Activated CD4-positive, alpha-beta memory T cell treated with anti-CD3 and anti-CD28 coated beads for 36 hours (primary cell): ENCODE results near the gene DPP3. TPM values are rescaled to one million over a fixed set of nuclear protein-coding genes. Genes with fewer than 3 reads are reported as not detected.

Experiments used
- CTCF ChIA-PET: fragments of 350-600 bp; sonication (Branson Sonifier 250); formaldehyde crosslinking; loops from one replicate; lab custom pipeline; 2021; ENCODE audit warnings: antibody characterized with exemption, inconsistent platforms; lab: Charles Lee
- POLR2A ChIA-PET: fragments of 350-600 bp; sonication (Branson Sonifier 250); formaldehyde crosslinking; loops from one replicate; lab custom pipeline; 2021; ENCODE audit warnings: antibody characterized with exemption; lab: Charles Lee
- DNase-seq: peaks from one replicate; pipeline ENCODE4 v3.0.0-alpha.2; 2020
- H3K27ac Mint-ChIP-seq: one replicate; pipeline ENCODE4 v1.8.0; 2021; ENCODE audit warnings: mixed read lengths
- H3K27me3 Mint-ChIP-seq: one replicate; pipeline ENCODE4 v1.8.0; 2021; ENCODE audit warnings: mixed read lengths
- H3K36me3 Mint-ChIP-seq: one replicate; pipeline ENCODE4 v1.8.0; 2021; ENCODE audit warnings: mixed read lengths
- H3K4me1 Mint-ChIP-seq: one replicate; pipeline ENCODE4 v1.8.0; 2021; ENCODE audit warnings: low read depth, mixed read lengths
- H3K4me3 Mint-ChIP-seq: one replicate; pipeline ENCODE4 v1.8.0; 2021; ENCODE audit warnings: mild to moderate bottlenecking, mixed read lengths
- H3K9me3 Mint-ChIP-seq: one replicate; pipeline ENCODE4 v1.8.0; 2021; ENCODE audit warnings: mixed read lengths
- intact Hi-C: fragments of 100-400 bp; cut with micrococcal nuclease; formaldehyde crosslinking; loops from one replicate; pipeline ENCODE4 v1.15.1; 2023
- total RNA-seq, 2 experiments: library from RNA; stranded (reverse); gene quantifications; one replicate each; pipeline ENCODE4 v1.2.3, GENCODE V29; 2021

DPP3 gene
- total RNA-seq, 2 experiments from 2014 or later: 76.1 to 89.7 TPM

- ChIA-PET POLR2A (no interaction called here), CTCF (no interaction called here)
- Mint-ChIP-seq H3K27ac (no peak overlapping the region), H3K4me1 (peaks cover 2% of the 10 kb centered on the region), H3K27me3 (no peaks in the 10 kb centered on the region), H3K4me3 (no peak overlapping the region), H3K36me3 (peaks cover 19% of the 10 kb centered on the region), H3K9me3 (no peaks in the 10 kb centered on the region)
- no peak for DNase-seq
- intact Hi-C loops: no loop called here
Observed at GRCh38 chr11:66489636-66490035, 9.4 kb downstream of the DPP3 start.

- H3K27me3 Mint-ChIP-seq: no peaks in the 10 kb centered on the region
- H3K27ac Mint-ChIP-seq: no peak overlapping the region
- ChIA-PET POLR2A (interaction anchor here (1.5 to 1.7 kb wide), 2 partner anchors 19 to 147 kb away, joined by 4 to 5 read pairs; partner anchors contain the start of genes BBS1 and RBM4), CTCF (interaction anchor here (0.8 to 1.1 kb wide), 4 partner anchors 11 to 116 kb away, joined by 3 to 5 read pairs (median 4); partner anchors contain the start of gene DPP3)
- DNase-seq: no peak
- intact Hi-C loops: no loop called here
- no peaks in the 10 kb centered on the region for H3K9me3 Mint-ChIP-seq
- H3K4me3 Mint-ChIP-seq: no peak overlapping the region
- peaks cover 23% of the 10 kb centered on the region for H3K36me3 Mint-ChIP-seq
- H3K4me1 Mint-ChIP-seq: no peaks in the 10 kb centered on the region
Observed at GRCh38 chr11:66491315-66491935, 11.2 kb downstream of the DPP3 start.

GRCh38 chr11:66492161-66492865 is 12.1 kb downstream of the DPP3 start:
- no peak overlapping the region for H3K27ac Mint-ChIP-seq
- no peak overlapping the region for H3K4me3 Mint-ChIP-seq
- H3K27me3 Mint-ChIP-seq: no peaks in the 10 kb centered on the region
- ChIA-PET CTCF (interaction anchor here (1.0 to 1.5 kb wide), 4 partner anchors 16 to 186 kb away, joined by 3 to 5 read pairs (median 4); no protein-coding TSS in a partner anchor), POLR2A (interaction anchor here (1.5 to 1.7 kb wide), 2 partner anchors 18 to 146 kb away, joined by 4 to 5 read pairs; partner anchors contain the start of genes BBS1 and RBM4)
- DNase-seq: no peak
- intact Hi-C loops: no loop called here
- H3K9me3 Mint-ChIP-seq: no peaks in the 10 kb centered on the region
- H3K4me1 Mint-ChIP-seq: no peaks in the 10 kb centered on the region
- peaks cover 24% of the 10 kb centered on the region for H3K36me3 Mint-ChIP-seq

GRCh38 chr11:66493130-66493529 is 12.9 kb downstream of the DPP3 start:
- no peaks in the 10 kb centered on the region for H3K27me3 Mint-ChIP-seq
- H3K27ac Mint-ChIP-seq: no peak overlapping the region
- H3K4me3 Mint-ChIP-seq: no peak overlapping the region
- POLR2A ChIA-PET: interaction anchor here (1.7 kb wide), 1 partner anchor 17 kb away, joined by 5 read pairs; the partner anchor contains the start of gene BBS1
- H3K36me3 Mint-ChIP-seq: peaks cover 24% of the 10 kb centered on the region
- no peaks in the 10 kb centered on the region for H3K4me1 Mint-ChIP-seq
- intact Hi-C loops: no loop called here
- no peaks in the 10 kb centered on the region for H3K9me3 Mint-ChIP-seq
- CTCF ChIA-PET: interaction anchor here (1.5 kb wide), 1 partner anchor 185 kb away, joined by 3 read pairs; no protein-coding TSS in a partner anchor
- no peak for DNase-seq

- CTCF ChIA-PET: interaction anchor here (0.6 kb wide), 1 partner anchor 157 kb away, joined by 3 read pairs; no protein-coding TSS in a partner anchor
- POLR2A ChIA-PET: no interaction called here
- intact Hi-C loops: no loop called here
Observed at GRCh38 chr11:66494458-66494857, 14.2 kb downstream of the DPP3 start.

GRCh38 chr11:66494935-66495334 is 14.7 kb downstream of the DPP3 start:
- POLR2A ChIA-PET: no interaction called here
- CTCF ChIA-PET: interaction anchor here (0.6 kb wide), 1 partner anchor 157 kb away, joined by 3 read pairs; no protein-coding TSS in a partner anchor
- H3K27ac Mint-ChIP-seq: no peak overlapping the region
- peaks cover 23% of the 10 kb centered on the region for H3K36me3 Mint-ChIP-seq
- no peak overlapping the region for H3K4me3 Mint-ChIP-seq
- intact Hi-C loops: no loop called here
- no peaks in the 10 kb centered on the region for H3K27me3 Mint-ChIP-seq
- no peak for DNase-seq
- no peaks in the 10 kb centered on the region for H3K9me3 Mint-ChIP-seq
- no peaks in the 10 kb centered on the region for H3K4me1 Mint-ChIP-seq

More at GRCh38 chr11:66494458-66494857, 14.2 kb downstream of the DPP3 start:
- H3K4me1 Mint-ChIP-seq: no peaks in the 10 kb centered on the region
- no peak overlapping the region for H3K4me3 Mint-ChIP-seq
- H3K27ac Mint-ChIP-seq: no peak overlapping the region
- peaks cover 24% of the 10 kb centered on the region for H3K36me3 Mint-ChIP-seq
- no peaks in the 10 kb centered on the region for H3K27me3 Mint-ChIP-seq
- no peaks in the 10 kb centered on the region for H3K9me3 Mint-ChIP-seq
- no peak for DNase-seq

- ChIA-PET CTCF (no interaction called here), POLR2A (no interaction called here)
- intact Hi-C loops: no loop called here
- H3K27ac Mint-ChIP-seq: no peak overlapping the region
- no peak overlapping the region for H3K4me3 Mint-ChIP-seq
- DNase-seq: peak; percentile 32
- peaks cover 22% of the 10 kb centered on the region for H3K36me3 Mint-ChIP-seq
- no peaks in the 10 kb centered on the region for H3K4me1 Mint-ChIP-seq
- no peaks in the 10 kb centered on the region for H3K27me3 Mint-ChIP-seq
- H3K9me3 Mint-ChIP-seq: no peaks in the 10 kb centered on the region
Observed at GRCh38 chr11:66495401-66495854, 15.2 kb downstream of the DPP3 start.

- no peak for DNase-seq
- intact Hi-C loops: no loop called here
- Mint-ChIP-seq H3K36me3 (peaks cover 17% of the 10 kb centered on the region), H3K27ac (no peak overlapping the region), H3K27me3 (no peaks in the 10 kb centered on the region), H3K4me3 (no peak overlapping the region), H3K9me3 (no peaks in the 10 kb centered on the region), H3K4me1 (no peaks in the 10 kb centered on the region)
- ChIA-PET CTCF (no interaction called here), POLR2A (no interaction called here)
Observed at GRCh38 chr11:66497206-66497605, 17.0 kb downstream of the DPP3 start.

- Mint-ChIP-seq H3K4me3 (no peak overlapping the region), H3K9me3 (no peaks in the 10 kb centered on the region), H3K27ac (no peak overlapping the region), H3K27me3 (no peaks in the 10 kb centered on the region), H3K4me1 (no peaks in the 10 kb centered on the region), H3K36me3 (peaks cover 12% of the 10 kb centered on the region)
- CTCF ChIA-PET: no interaction called here
- POLR2A ChIA-PET: no interaction called here
- intact Hi-C loops: no loop called here
- DNase-seq: no peak
Observed at GRCh38 chr11:66498506-66498905, 18.3 kb downstream of the DPP3 start.

- Mint-ChIP-seq H3K4me1 (peaks cover 6% of the 10 kb centered on the region), H3K27ac (no peak overlapping the region), H3K27me3 (no peaks in the 10 kb centered on the region), H3K4me3 (no peak overlapping the region), H3K9me3 (no peaks in the 10 kb centered on the region), H3K36me3 (peaks cover 8% of the 10 kb centered on the region)
- intact Hi-C loops: no loop called here
- ChIA-PET CTCF (no interaction called here), POLR2A (no interaction called here)
- no peak for DNase-seq
Observed at GRCh38 chr11:66505276-66505816, 25.1 kb downstream of the DPP3 start.

GRCh38 chr11:66509131-66509561 is 28.9 kb downstream of the DPP3 start:
- H3K27ac Mint-ChIP-seq: no peak overlapping the region
- no peaks in the 10 kb centered on the region for H3K9me3 Mint-ChIP-seq
- peaks cover 16% of the 10 kb centered on the region for H3K4me1 Mint-ChIP-seq
- POLR2A ChIA-PET: interaction anchor here (1.0 to 1.5 kb wide), 2 partner anchors 29 to 70 kb away, joined by 3 to 4 read pairs; partner anchors contain the start of genes DPP3 and MRPL11
- intact Hi-C loops: no loop called here
- peaks cover 9% of the 10 kb centered on the region for H3K36me3 Mint-ChIP-seq
- DNase-seq: peak; percentile 31
- no peak overlapping the region for H3K4me3 Mint-ChIP-seq
- CTCF ChIA-PET: interaction anchor here (1.0 to 4.2 kb wide), 3 partner anchors 17 to 168 kb away, joined by 3 to 24 read pairs (median 5); partner anchors contain the start of genes CTSF and RBM4B
- no peaks in the 10 kb centered on the region for H3K27me3 Mint-ChIP-seq
